ENCODE measurements around the gene ACADSB. TPM values are rescaled to one million over a fixed set of nuclear protein-coding genes. Genes with fewer than 3 reads are reported as not detected.

The ACADSB gene
- total RNA-seq, 1 donor: 9.4 TPM

GRCh38 chr10:122974023-122974422, 34.8 kb upstream of the ACADSB start:
- Histone ChIP-seq H3K27me3 (ENCODE audit: insufficient read depth, low read length) (no peaks in the 10 kb centered on the region), H2AFZ (ENCODE audit: low read length) (no peak overlapping the region), H3K4me1 (ENCODE audit: insufficient read depth, low read length) (no peaks in the 10 kb centered on the region), H3K79me2 (ENCODE audit: insufficient read depth, low read length) (no peaks in the 10 kb centered on the region), H3K4me3 (ENCODE audit: insufficient read depth, low read length) (no peak overlapping the region), H3K9me3 (ENCODE audit: low read depth, low read length) (no peaks in the 10 kb centered on the region), H3K4me2 (ENCODE audit: insufficient read depth, low read length) (no peak overlapping the region), H3K27ac (ENCODE audit: low read depth, low read length) (no peak overlapping the region), H3K36me3 (ENCODE audit: insufficient read depth, low read length) (no peaks in the 10 kb centered on the region), H4K20me1 (ENCODE audit: insufficient read depth, low read length) (no peaks in the 10 kb centered on the region)
- TF ChIP-seq CTCF (IDR thresholded peaks at IDR 0.05; ENCODE audit: extremely low read depth, low read depth, low read length): no peak
- no peak for DNase-seq (ENCODE audit: insufficient read length, low spot score, missing footprints)

- no peak for TF ChIP-seq CTCF (IDR thresholded peaks at IDR 0.05; ENCODE audit: extremely low read depth, low read depth, low read length)
- Histone ChIP-seq H3K4me3 (ENCODE audit: insufficient read depth, low read length) (no peak overlapping the region), H3K27ac (ENCODE audit: low read depth, low read length) (no peak overlapping the region), H3K9me3 (ENCODE audit: low read depth, low read length) (no peaks in the 10 kb centered on the region), H2AFZ (ENCODE audit: low read length) (no peak overlapping the region), H3K27me3 (ENCODE audit: insufficient read depth, low read length) (no peaks in the 10 kb centered on the region), H3K4me2 (ENCODE audit: insufficient read depth, low read length) (no peak overlapping the region), H3K4me1 (ENCODE audit: insufficient read depth, low read length) (peaks cover under 1% of the 10 kb centered on the region), H4K20me1 (ENCODE audit: insufficient read depth, low read length) (no peaks in the 10 kb centered on the region), H3K79me2 (ENCODE audit: insufficient read depth, low read length) (no peaks in the 10 kb centered on the region), H3K36me3 (ENCODE audit: insufficient read depth, low read length) (no peaks in the 10 kb centered on the region)
- no peak for DNase-seq (ENCODE audit: insufficient read length, low spot score, missing footprints)
Measured at GRCh38 chr10:122974543-122975064, 34.2 kb upstream of the ACADSB start.

- peaks cover 8% of the 10 kb centered on the region for H3K4me1 ChIP-seq (ENCODE audit: insufficient read depth, low read length)
- H3K27me3 ChIP-seq (ENCODE audit: insufficient read depth, low read length): no peaks in the 10 kb centered on the region
- H3K79me2 ChIP-seq (ENCODE audit: insufficient read depth, low read length): peaks cover 4% of the 10 kb centered on the region
- H3K36me3 ChIP-seq (ENCODE audit: insufficient read depth, low read length): peaks cover 5% of the 10 kb centered on the region
- no peaks in the 10 kb centered on the region for H4K20me1 ChIP-seq (ENCODE audit: insufficient read depth, low read length)
- TF ChIP-seq CTCF (IDR thresholded peaks at IDR 0.05; ENCODE audit: extremely low read depth, low read depth, low read length): peak; percentile 80
- H3K4me2 ChIP-seq (ENCODE audit: insufficient read depth, low read length): peak within 1 kb of the TSS; percentile 98
- DNase-seq (ENCODE audit: insufficient read length, low spot score, missing footprints): peak; percentile 97
- H3K27ac ChIP-seq (ENCODE audit: low read depth, low read length): peak within 1 kb of the TSS; percentile 88
- peak within 1 kb of the TSS; percentile 96 for H2AFZ ChIP-seq (ENCODE audit: low read length)
- no peaks in the 10 kb centered on the region for H3K9me3 ChIP-seq (ENCODE audit: low read depth, low read length)
- H3K4me3 ChIP-seq (ENCODE audit: insufficient read depth, low read length): peak within 1 kb of the TSS; percentile 97
Measured at GRCh38 chr10:122980209-122981065, 28.4 kb upstream of the ACADSB start, which contains the start of gene PSTK. Gene PSTK (plus strand): TSS chr10:122980401. CDS start chr10:122980480, 79 bp downstream.

- Histone ChIP-seq H2AFZ (ENCODE audit: low read length) (peak overlapping the region; percentile 90), H3K9me3 (ENCODE audit: low read depth, low read length) (no peaks in the 10 kb centered on the region), H3K27me3 (ENCODE audit: insufficient read depth, low read length) (no peaks in the 10 kb centered on the region), H3K4me2 (ENCODE audit: insufficient read depth, low read length) (peak overlapping the region; percentile 98), H4K20me1 (ENCODE audit: insufficient read depth, low read length) (no peaks in the 10 kb centered on the region), H3K27ac (ENCODE audit: low read depth, low read length) (no peak overlapping the region), H3K4me1 (ENCODE audit: insufficient read depth, low read length) (peaks cover 8% of the 10 kb centered on the region), H3K36me3 (ENCODE audit: insufficient read depth, low read length) (peaks cover 5% of the 10 kb centered on the region), H3K79me2 (ENCODE audit: insufficient read depth, low read length) (peaks cover 4% of the 10 kb centered on the region), H3K4me3 (ENCODE audit: insufficient read depth, low read length) (peak overlapping the region; percentile 97)
- peak; percentile 60 for TF ChIP-seq CTCF (IDR thresholded peaks at IDR 0.05; ENCODE audit: extremely low read depth, low read depth, low read length)
- DNase-seq (ENCODE audit: insufficient read length, low spot score, missing footprints): peak; percentile 91
Measured at GRCh38 chr10:122981066-122981464, 27.7 kb upstream of the ACADSB start.
